ENCODE results near the gene NTRK3.

The NTRK3 gene

GRCh38 chr15:88178631-88179030 is 77.9 kb downstream of the NTRK3 start:
- DNase-seq (ENCODE audit: low spot score): no peak

DNA sequence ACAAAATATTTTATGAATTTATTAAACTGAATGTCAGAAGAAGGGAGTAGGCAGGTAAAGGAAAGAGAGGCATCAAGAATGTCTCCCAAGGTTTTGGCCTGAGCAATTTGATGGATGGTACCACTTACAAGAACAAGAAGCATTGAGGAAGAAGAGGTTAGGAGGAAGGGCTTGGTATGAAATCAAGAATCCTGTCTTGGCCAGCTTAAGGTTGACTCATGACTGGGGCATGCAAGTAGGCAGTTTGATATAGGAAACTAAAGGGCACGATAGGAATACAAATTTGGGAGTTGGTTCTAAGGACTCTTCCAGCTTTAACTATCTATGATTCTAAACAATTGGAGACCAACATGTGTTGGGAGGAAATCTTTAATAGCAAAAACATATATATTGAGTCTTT is 79.1 kb downstream of the NTRK3 start:
- DNase-seq (ENCODE audit: low spot score): no peak

GRCh38 chr15:88174571-88174970 is 82.0 kb downstream of the NTRK3 start:
- DNase-seq (ENCODE audit: low spot score): no peak

GRCh38 chr15:88166082-88166993 is 90.2 kb downstream of the NTRK3 start:
- no peak for DNase-seq (ENCODE audit: low spot score)

DNA sequence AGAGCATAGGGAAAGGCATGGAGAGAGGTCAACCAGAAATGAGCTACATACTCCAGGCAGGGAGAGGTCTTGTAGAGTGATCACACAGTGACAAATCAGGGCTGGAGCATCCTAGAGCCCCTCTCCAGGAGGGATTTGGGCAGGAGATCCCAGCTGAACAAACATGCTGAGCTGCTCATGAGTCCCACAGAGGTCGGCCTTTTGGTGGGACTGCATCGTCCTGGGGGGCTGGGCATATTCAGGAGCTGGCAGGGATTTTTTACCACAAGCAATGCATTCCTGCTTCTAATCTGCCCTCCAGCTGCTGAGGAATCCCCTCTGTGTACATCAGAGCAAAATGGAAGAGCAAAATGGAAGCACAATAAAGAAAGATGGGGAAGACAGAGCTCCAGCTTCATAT is 94.9 kb downstream of the NTRK3 start:
- no peak for DNase-seq (ENCODE audit: low spot score)

DNA sequence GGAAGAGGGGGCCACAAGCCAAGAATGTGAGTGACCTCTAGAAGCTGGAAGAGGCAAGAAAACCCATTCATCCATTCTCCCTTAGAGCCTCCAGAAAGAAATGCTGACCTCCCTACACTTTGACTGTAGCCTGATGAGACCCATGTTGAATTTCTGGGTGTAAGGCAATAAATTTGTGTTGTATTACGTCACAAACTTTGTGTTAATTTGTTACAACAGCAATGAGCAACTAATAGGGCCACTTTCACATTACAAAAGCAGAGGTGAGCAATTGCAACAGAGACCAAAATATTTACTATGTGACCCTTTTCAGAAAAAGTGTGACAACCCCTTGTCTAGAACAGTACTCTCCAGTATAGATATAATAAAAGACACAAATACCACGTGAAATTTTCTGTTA is 101.2 kb downstream of the NTRK3 start:
- DNase-seq (ENCODE audit: low spot score): no peak

DNA sequence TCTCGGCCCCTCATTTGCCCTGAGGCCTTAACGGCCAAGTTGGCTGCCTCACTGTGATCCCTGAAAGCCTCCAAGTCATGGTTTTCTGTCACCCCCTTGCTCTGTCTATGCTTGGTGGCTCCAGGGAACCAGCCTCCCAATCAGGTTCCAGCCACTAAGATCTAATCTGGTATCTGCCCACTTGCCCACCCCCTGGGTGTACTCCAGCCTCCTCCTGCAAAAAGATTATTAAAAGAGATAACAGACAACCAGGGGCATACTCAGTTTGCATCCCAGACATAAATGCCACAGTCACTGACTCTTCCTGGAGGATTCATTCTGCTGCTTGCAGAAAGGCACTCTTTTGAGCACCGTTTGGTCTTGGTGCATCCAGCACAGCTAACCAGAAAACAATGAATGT is 103.9 kb downstream of the NTRK3 start:
- DNase-seq (ENCODE audit: low spot score): no peak

GRCh38 chr15:88147760-88148159 is 108.8 kb downstream of the NTRK3 start:
- DNase-seq (ENCODE audit: low spot score): no peak

DNA sequence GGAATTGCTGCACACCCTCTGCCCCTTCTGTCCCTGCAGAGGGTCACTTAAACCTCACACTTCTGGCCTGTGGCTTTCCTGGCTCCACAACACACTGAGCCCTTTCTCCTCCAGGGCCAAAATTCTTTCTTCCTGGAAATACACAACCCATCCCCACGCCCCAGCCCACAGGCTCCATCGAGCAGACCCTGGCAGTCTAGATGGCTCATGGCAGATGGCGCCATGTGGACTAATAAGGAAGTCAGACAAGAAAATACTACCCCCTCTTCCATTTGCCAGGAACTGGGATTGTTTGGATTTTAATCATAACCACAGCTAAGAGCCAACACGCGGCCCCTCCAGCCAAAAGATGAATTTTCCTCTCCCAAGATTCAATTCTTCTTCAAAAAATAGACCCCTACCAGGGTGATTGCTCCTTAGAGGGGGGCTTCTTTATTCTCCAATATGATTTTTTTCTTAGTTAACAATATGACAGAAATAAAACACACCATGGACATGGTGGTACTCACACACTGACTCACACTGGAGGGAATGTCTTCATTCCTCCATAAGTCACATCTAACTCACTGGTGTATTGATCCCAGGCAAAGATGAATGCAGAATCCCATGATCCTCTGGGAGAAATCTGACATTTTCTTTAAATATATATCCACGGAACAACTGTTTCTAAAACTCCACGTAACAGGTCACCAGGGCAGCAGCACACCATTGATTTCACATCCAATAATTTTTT is 111.5 kb downstream of the NTRK3 start:
- no peak for DNase-seq (ENCODE audit: low spot score)

- no peak for DNase-seq (ENCODE audit: low spot score)
Measured at GRCh38 chr15:88142121-88142520, 114.4 kb downstream of the NTRK3 start.

DNA sequence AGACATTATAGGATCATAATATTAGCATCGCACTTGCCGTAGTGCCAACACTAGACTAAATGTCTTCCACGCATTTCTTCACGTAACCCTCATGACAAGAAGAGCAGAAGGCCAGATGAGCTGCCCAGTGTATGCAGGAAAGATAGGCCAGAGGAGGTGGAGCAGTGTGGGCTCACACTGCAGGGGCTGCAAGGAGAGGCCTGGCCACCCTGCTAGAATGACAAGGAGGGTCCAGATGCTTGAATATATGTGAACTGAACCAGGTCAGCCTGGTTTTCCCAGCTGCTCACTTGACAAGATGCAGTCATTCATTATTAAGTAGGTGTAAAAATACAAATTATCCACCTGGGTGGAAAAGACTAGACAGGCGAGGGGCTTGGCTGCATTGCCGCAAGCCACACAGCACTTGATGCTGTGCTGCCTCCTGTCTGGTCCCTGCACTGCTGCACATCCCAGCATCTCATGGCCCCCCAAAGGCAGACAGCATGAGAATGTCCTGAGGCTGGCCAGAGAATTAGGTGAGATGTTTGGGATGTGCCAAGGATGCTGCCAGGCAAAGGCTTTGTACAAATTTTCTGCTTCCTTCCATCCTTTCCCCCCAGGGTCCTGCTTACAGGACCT is 115.2 kb downstream of the NTRK3 start:
- DNase-seq (ENCODE audit: low spot score): no peak

GRCh38 chr15:88140398-88140797 is 116.1 kb downstream of the NTRK3 start:
- no peak for DNase-seq (ENCODE audit: low spot score)

DNA sequence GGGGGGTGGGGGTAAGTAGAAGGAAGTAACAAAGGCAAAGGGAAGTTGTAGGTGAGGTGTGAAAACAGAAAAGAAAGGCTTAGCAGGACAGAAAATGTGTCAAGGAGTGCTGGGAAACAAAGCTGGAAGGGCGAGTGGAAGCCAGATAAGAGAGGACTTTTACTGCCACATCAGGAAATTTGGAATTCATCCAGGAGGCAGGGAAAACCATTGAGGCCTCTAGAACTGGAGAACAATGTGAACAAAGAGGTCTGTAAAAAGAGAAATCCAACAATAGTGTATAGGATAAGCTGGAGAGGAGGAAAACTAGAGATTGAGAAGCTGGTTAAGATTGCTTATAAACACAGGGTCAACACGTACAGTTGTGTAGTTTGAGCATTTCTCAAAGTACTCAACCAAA is 116.6 kb downstream of the NTRK3 start:
- DNase-seq (ENCODE audit: low spot score): no peak

- DNase-seq (ENCODE audit: low spot score): no peak
Measured at GRCh38 chr15:88133795-88134194, 122.7 kb downstream of the NTRK3 start.

- DNase-seq (ENCODE audit: low spot score): no peak
Measured at GRCh38 chr15:88132499-88132898, 124.0 kb downstream of the NTRK3 start.

GRCh38 chr15:88131937-88132336 is 124.6 kb downstream of the NTRK3 start:
- DNase-seq (ENCODE audit: low spot score): no peak

DNA sequence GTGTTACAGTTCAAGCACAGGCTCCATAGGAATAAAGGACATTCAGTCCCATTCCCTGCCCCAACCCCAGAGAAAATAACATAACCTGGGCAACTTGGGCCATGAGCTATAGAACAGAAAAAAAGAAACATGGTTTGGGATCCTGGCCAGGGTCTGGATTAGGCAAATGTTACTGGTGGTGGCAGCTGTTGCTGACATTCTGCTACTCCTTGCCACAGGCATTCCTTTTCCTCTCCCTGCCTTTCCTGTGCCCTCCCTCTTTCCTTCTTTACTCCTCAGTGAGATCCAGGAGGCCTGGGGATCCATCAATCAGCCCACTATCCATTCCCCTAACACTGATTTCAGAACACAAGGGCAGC is 129.1 kb downstream of the NTRK3 start:
- no peak for DNase-seq (ENCODE audit: low spot score)

DNA sequence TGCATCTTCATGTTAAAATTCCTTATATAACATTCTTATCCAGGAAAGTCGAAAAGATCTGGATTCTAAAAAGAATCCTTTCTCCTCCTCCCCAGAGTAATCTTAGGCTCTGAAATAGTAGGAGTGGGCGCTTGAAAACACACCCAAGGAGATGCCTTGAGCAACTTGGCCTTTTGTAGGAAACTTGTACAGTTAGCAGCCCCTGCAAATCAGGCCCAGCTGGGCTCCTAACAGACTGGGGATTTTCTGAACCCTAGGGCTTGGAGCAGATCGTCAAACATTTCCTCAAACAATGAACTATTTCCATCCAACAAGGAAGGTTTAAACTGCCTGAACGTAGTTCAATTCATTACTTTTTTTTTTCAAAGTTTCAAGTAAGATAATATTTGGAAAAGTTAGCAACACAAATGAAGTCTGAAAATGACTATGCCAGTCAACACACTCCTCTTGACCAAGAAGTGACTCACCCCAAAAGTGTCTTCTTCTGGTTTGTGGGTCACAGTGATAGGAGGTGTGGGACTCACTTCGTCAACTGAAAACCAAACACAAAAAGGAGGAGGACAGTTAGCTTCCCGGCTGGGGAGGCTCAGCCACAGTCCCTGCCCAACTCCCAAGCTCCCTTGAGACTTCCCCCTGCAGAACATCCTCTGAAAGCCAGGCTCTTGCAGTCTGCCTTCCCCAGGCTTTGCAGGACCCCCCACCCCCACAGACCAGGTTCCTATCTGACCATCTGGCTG is 129.7 kb downstream of the NTRK3 start:
- DNase-seq (ENCODE audit: low spot score): no peak

GRCh38 chr15:88125576-88125975 is 131.0 kb downstream of the NTRK3 start:
- DNase-seq (ENCODE audit: low spot score): no peak

GRCh38 chr15:88124199-88124598 is 132.3 kb downstream of the NTRK3 start:
- DNase-seq (ENCODE audit: low spot score): no peak

GRCh38 chr15:88121968-88122530 is 134.5 kb downstream of the NTRK3 start:
- no peak for DNase-seq (ENCODE audit: low spot score)

GRCh38 chr15:88120026-88120425 is 136.5 kb downstream of the NTRK3 start:
- no peak for DNase-seq (ENCODE audit: low spot score)

Data from hepatic stellate cell (primary cell).